Neural cell (in vitro differentiated cells): ENCODE results near the gene MRPS21. TPM values are rescaled to one million over a fixed set of nuclear protein-coding genes. Genes with fewer than 3 reads are reported as not detected.

ENCODE experiments used
- H2AFZ ChIP-seq: fragments of 200-600, 300-800 bp; sonication (generic), shearing (Covaris generic); 2 replicates; pipeline ENCODE4 v1.6.0; 2014; ENCODE audit warnings: low read depth, mild to moderate bottlenecking, antibody characterized with exemption, low read length, moderate library complexity
- H3F3A ChIP-seq: fragments of 200-600 bp; shearing (Covaris generic); 2 replicates; pipeline ENCODE4 v1.6.1; 2016; ENCODE audit warnings: mild to moderate bottlenecking, moderate library complexity, mixed read lengths, antibody characterized with exemption, low read length; ENCODE audit not compliant: insufficient read depth, poor library complexity, severe bottlenecking
- H3K27ac ChIP-seq: fragments of 200-600, 300-800 bp; sonication (generic), shearing (Covaris generic); 2 replicates; pipeline ENCODE4 v1.5.1; 2014; ENCODE audit warnings: mild to moderate bottlenecking, low read length, moderate library complexity
- H3K27me3 ChIP-seq: fragments of 300-800, 200-600 bp; sonication (generic), shearing (Covaris generic); 2 replicates; pipeline ENCODE4 v1.6.0; 2014; ENCODE audit warnings: mild to moderate bottlenecking, low read depth, low read length, moderate library complexity; ENCODE audit not compliant: insufficient read depth
- H3K36me3 ChIP-seq: fragments of 300-800, 200-600 bp; sonication (generic), shearing (Covaris generic); 2 replicates; pipeline ENCODE4 v1.5.1; 2014; ENCODE audit warnings: mild to moderate bottlenecking, antibody characterized with exemption, low read length, moderate library complexity; ENCODE audit not compliant: insufficient read depth
- H3K4me2 ChIP-seq: fragments of 300-800, 200-600 bp; sonication (generic), shearing (Covaris generic); 2 replicates; pipeline ENCODE4 v1.6.0; 2014; ENCODE audit warnings: mild to moderate bottlenecking, low read length
- H3K4me3 ChIP-seq: fragments of 300-800, 200-600 bp; sonication (generic), shearing (Covaris generic); 2 replicates; pipeline ENCODE4 v1.5.1; 2014; ENCODE audit warnings: mild to moderate bottlenecking, low read length, moderate library complexity
- H3K79me2 ChIP-seq: fragments of 200-600 bp; shearing (Covaris generic); replicated peaks from 2 replicates; pipeline ENCODE4 v1.6.0; 2014; ENCODE audit warnings: mild to moderate bottlenecking, low read length, moderate library complexity; ENCODE audit not compliant: insufficient read depth
- H3K9ac ChIP-seq: fragments of 300-800, 200-600 bp; sonication (generic), shearing (Covaris generic); 2 replicates; pipeline ENCODE4 v1.6.1; 2016; ENCODE audit warnings: mild to moderate bottlenecking, low read length, mixed read lengths
- H3K9me2 ChIP-seq: fragments of 200-600 bp; shearing (Covaris generic); 2 replicates; pipeline ENCODE4 v1.6.1; 2016; ENCODE audit warnings: mild to moderate bottlenecking, low read length, mixed read lengths; ENCODE audit not compliant: insufficient read depth
- H3K9me3 ChIP-seq: fragments of 200-600, 300-800 bp; sonication (generic), shearing (Covaris generic); 2 replicates; pipeline ENCODE4 v1.6.1; 2016; ENCODE audit warnings: mild to moderate bottlenecking, mixed run types, low read length, moderate library complexity, mixed read lengths
- H4K20me1 ChIP-seq: fragments of 200-600 bp; shearing (Covaris generic); 2 replicates; pipeline ENCODE4 v1.6.1; 2016; ENCODE audit warnings: mild to moderate bottlenecking, mixed run types; ENCODE audit not compliant: insufficient read depth
- EP300 ChIP-seq: fragments of 450-650 bp; conservative IDR thresholded peaks from 2 replicates; pipeline ENCODE4 v1.6.1; 2014; ENCODE audit warnings: antibody characterized with exemption, mild to moderate bottlenecking, moderate library complexity; ENCODE audit not compliant: poor library complexity, severe bottlenecking
- EZH2 ChIP-seq: fragments of 200-600, 300-800 bp; shearing (Covaris generic), sonication (generic); IDR thresholded peaks from 2 replicates; pipeline ENCODE4 v1.6.1; 2014; ENCODE audit warnings: antibody characterized with exemption, low read length, borderline replicate concordance, mild to moderate bottlenecking; ENCODE audit not compliant: insufficient read depth, poor library complexity, severe bottlenecking
- MXI1 ChIP-seq: fragments of 450-650 bp; conservative IDR thresholded peaks from 2 replicates; pipeline ENCODE4 v1.6.1; 2014; ENCODE audit warnings: antibody characterized with exemption, mild to moderate bottlenecking; ENCODE audit not compliant: poor library complexity, severe bottlenecking
- POLR2AphosphoS5 ChIP-seq: IDR thresholded peaks from 2 replicates; pipeline ENCODE4 v1.6.1; 2012
- RAD21 ChIP-seq: fragments of 450-650 bp; conservative IDR thresholded peaks from 2 replicates; pipeline ENCODE4 v1.6.1; 2014; ENCODE audit warnings: antibody characterized with exemption, mild to moderate bottlenecking, moderate library complexity
- SMC3 ChIP-seq: fragments of 450-650 bp; conservative IDR thresholded peaks from 2 replicates; pipeline ENCODE4 v1.6.1; 2014; ENCODE audit warnings: antibody characterized with exemption, mild to moderate bottlenecking, moderate library complexity; ENCODE audit not compliant: poor library complexity
- TAF1 ChIP-seq: IDR thresholded peaks from 2 replicates; pipeline ENCODE4 v1.6.1; 2012; ENCODE audit warnings: low read depth
- polyA plus RNA-seq: library from polyadenylated mRNA; depleted of rRNA; stranded (reverse); fragments of >200 nt; gene quantifications from 2 replicates; pipeline ENCODE4 v1.2.3, GENCODE V29; 2014
- TF ChIP-seq, protein P1 (sequence below): fragments of 450-650 bp; IDR thresholded peaks from 2 replicates; pipeline ENCODE4 v1.5.1; 2014; ENCODE audit warnings: antibody characterized with exemption, mild to moderate bottlenecking, moderate library complexity; ENCODE audit not compliant: poor library complexity, severe bottlenecking
- TF ChIP-seq, protein P2 (sequence below): IDR thresholded peaks from 2 replicates; pipeline ENCODE4 v1.6.1; 2012; ENCODE audit warnings: borderline replicate concordance

Gene MRPS21
- polyA plus RNA-seq, 1 donor from 2014 or later: 170 TPM

DNA sequence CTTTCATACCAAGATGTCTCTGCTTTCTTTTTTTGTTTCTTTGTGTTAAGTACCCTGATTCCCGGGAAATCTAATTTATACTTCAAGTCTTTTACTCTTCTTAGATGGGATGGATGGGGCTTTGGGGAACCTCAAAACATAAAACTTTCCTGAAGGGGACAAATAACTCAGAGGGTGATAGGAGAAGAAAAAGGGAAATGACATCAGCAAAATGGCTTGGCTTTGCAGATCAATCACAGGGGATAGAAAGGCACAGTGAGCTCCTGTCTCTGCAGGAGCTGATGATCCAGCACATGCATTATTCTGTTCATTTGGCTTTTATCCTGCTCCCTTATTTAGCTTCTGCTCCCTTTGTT is 37.5 kb upstream of the MRPS21 start:
- peak overlapping the region; percentile 35 for H3K4me3 ChIP-seq
- H3K27me3 ChIP-seq: no peaks in the 10 kb centered on the region
- TF ChIP-seq, protein P1, sequence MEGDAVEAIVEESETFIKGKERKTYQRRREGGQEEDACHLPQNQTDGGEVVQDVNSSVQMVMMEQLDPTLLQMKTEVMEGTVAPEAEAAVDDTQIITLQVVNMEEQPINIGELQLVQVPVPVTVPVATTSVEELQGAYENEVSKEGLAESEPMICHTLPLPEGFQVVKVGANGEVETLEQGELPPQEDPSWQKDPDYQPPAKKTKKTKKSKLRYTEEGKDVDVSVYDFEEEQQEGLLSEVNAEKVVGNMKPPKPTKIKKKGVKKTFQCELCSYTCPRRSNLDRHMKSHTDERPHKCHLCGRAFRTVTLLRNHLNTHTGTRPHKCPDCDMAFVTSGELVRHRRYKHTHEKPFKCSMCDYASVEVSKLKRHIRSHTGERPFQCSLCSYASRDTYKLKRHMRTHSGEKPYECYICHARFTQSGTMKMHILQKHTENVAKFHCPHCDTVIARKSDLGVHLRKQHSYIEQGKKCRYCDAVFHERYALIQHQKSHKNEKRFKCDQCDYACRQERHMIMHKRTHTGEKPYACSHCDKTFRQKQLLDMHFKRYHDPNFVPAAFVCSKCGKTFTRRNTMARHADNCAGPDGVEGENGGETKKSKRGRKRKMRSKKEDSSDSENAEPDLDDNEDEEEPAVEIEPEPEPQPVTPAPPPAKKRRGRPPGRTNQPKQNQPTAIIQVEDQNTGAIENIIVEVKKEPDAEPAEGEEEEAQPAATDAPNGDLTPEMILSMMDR: no peak
- no peak for TF ChIP-seq RAD21
- no peak for TF ChIP-seq MXI1
- no peak for TF ChIP-seq EZH2
- TF ChIP-seq TAF1: no peak
- no peak for TF ChIP-seq POLR2AphosphoS5
- no peak for TF ChIP-seq EP300
- TF ChIP-seq SMC3: no peak
- TF ChIP-seq, protein P2, sequence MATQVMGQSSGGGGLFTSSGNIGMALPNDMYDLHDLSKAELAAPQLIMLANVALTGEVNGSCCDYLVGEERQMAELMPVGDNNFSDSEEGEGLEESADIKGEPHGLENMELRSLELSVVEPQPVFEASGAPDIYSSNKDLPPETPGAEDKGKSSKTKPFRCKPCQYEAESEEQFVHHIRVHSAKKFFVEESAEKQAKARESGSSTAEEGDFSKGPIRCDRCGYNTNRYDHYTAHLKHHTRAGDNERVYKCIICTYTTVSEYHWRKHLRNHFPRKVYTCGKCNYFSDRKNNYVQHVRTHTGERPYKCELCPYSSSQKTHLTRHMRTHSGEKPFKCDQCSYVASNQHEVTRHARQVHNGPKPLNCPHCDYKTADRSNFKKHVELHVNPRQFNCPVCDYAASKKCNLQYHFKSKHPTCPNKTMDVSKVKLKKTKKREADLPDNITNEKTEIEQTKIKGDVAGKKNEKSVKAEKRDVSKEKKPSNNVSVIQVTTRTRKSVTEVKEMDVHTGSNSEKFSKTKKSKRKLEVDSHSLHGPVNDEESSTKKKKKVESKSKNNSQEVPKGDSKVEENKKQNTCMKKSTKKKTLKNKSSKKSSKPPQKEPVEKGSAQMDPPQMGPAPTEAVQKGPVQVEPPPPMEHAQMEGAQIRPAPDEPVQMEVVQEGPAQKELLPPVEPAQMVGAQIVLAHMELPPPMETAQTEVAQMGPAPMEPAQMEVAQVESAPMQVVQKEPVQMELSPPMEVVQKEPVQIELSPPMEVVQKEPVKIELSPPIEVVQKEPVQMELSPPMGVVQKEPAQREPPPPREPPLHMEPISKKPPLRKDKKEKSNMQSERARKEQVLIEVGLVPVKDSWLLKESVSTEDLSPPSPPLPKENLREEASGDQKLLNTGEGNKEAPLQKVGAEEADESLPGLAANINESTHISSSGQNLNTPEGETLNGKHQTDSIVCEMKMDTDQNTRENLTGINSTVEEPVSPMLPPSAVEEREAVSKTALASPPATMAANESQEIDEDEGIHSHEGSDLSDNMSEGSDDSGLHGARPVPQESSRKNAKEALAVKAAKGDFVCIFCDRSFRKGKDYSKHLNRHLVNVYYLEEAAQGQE: no peak
- peak overlapping the region; percentile 60 for H3K27ac ChIP-seq
- no peaks in the 10 kb centered on the region for H3K9me2 ChIP-seq
- no peaks in the 10 kb centered on the region for H3K79me2 ChIP-seq
- H3K36me3 ChIP-seq: no peaks in the 10 kb centered on the region
- no peak overlapping the region for H2AFZ ChIP-seq
- no peaks in the 10 kb centered on the region for H3F3A ChIP-seq
- no peaks in the 10 kb centered on the region for H4K20me1 ChIP-seq
- peak overlapping the region; percentile 37 for H3K9ac ChIP-seq
- H3K4me2 ChIP-seq: peak overlapping the region; percentile 45
- H3K9me3 ChIP-seq: no peaks in the 10 kb centered on the region

GRCh38 chr1:150256554-150257341 is 36.9 kb upstream of the MRPS21 start:
- Histone ChIP-seq H3K36me3 (no peaks in the 10 kb centered on the region), H3K4me2 (no peak overlapping the region), H3K27me3 (no peaks in the 10 kb centered on the region), H3K4me3 (peak overlapping the region; percentile 35), H3K79me2 (no peaks in the 10 kb centered on the region), H3K9me2 (no peaks in the 10 kb centered on the region), H2AFZ (no peak overlapping the region), H3F3A (no peaks in the 10 kb centered on the region), H3K9ac (peak overlapping the region; percentile 37), H3K9me3 (no peaks in the 10 kb centered on the region), H4K20me1 (no peaks in the 10 kb centered on the region), H3K27ac (peak overlapping the region; percentile 60)
- TF ChIP-seq POLR2AphosphoS5: peak; percentile 13
- TF ChIP-seq EP300: no peak
